Measurements from ENCODE around the gene SUCLG2. TPM values are rescaled to one million over a fixed set of nuclear protein-coding genes. Genes with fewer than 3 reads are reported as not detected.

SUCLG2 gene
- total and polyA plus RNA-seq, 7 donors, result 63.7 to 102 (median 90.5) TPM

DNA sequence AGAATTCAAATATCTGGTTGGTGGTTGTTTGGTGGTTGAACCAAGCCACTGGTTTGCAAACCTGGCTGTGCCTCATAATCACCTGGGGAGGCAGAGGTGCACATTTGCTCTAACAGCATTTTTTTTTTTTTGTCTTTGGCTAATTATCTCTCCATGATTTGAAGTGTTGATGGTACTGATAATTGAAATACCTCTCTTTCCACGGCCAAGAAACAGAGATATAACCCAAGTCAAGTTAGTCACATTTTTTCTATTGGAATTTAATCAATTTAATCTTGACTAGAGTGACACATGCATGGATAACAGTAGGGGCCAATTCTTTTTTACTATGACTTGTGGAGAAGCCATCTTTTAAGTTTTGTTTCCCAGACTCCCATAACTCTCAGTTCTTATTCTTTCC is 37.5 kb upstream of the SUCLG2 start:
- Histone ChIP-seq H3K4me1 (no peaks in the 10 kb centered on the region), H3K27me3 (ENCODE audit: insufficient read depth in 3 of 3, low read length in 2 of 3) (no peaks in the 10 kb centered on the region), H3K9me3 (no peaks in the 10 kb centered on the region), H3K36me3 (ENCODE audit: insufficient read depth in 1 of 2, low read depth in 1 of 2) (no peaks in the 10 kb centered on the region), H3K27ac (no peak overlapping the region), H3K4me3 (no peak overlapping the region)
- no peak for DNase-seq
- TF ChIP-seq CTCF (IDR thresholded peaks at IDR 0.05), result no peak
- intact Hi-C loops (cut with DNase I), result no loop called here
- no peak for ATAC-seq
- 82 to 90% (median 87%) methylated on average over 1 of the region's 1 CpG for WGBS, 3 donors

DNA sequence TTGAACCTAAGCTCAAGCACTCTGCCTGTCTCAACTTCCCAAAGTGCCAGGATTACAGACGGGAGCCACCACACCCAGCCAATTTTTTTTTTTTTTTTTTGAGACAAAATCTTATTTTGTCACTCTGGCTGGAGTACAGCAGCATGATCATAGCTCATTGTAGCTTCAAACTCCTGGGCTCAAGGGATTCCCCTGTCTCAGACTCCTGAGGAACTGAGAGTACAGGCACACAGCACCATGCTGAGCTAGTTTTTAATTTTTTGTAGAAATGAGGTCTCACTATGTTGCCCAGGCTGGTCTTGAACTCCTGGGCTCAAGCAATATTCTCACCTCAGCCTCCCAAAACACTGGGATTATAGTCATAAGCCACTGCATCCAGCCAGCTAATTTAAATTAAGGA is 36.8 kb upstream of the SUCLG2 start:
- no peaks in the 10 kb centered on the region for H3K36me3 ChIP-seq (ENCODE audit: insufficient read depth in 1 of 2, low read depth in 1 of 2)
- ATAC-seq, result no peak
- WGBS, 3 donors, result 67 to 82% (median 70%) methylated on average over 1 of the region's 1 CpG
- H3K4me1 ChIP-seq, result no peaks in the 10 kb centered on the region
- no peak for DNase-seq
- no peaks in the 10 kb centered on the region for H3K9me3 ChIP-seq
- no peak for TF ChIP-seq CTCF (IDR thresholded peaks at IDR 0.05)
- no peak overlapping the region for H3K4me3 ChIP-seq
- intact Hi-C loops (cut with DNase I), result no loop called here
- no peaks in the 10 kb centered on the region for H3K27me3 ChIP-seq (ENCODE audit: insufficient read depth in 3 of 3, low read length in 2 of 3)
- H3K27ac ChIP-seq, result no peak overlapping the region

GRCh38 chr3:67689806-67690205 is 35.4 kb upstream of the SUCLG2 start:
- no peaks in the 10 kb centered on the region for H3K4me1 ChIP-seq
- ATAC-seq (no peak), DNase-seq (no peak)
- H3K27me3 ChIP-seq (ENCODE audit: insufficient read depth in 3 of 3, low read length in 2 of 3), result no peaks in the 10 kb centered on the region
- H3K27ac ChIP-seq, result no peak overlapping the region
- H3K36me3 ChIP-seq (ENCODE audit: insufficient read depth in 1 of 2, low read depth in 1 of 2), result no peaks in the 10 kb centered on the region
- no peak for TF ChIP-seq CTCF (IDR thresholded peaks at IDR 0.05)
- intact Hi-C loops (cut with DNase I), result no loop called here
- WGBS, 3 donors, result 83 to 100% (median 88%) methylated on average over 1 of the region's 1 CpG
- H3K9me3 ChIP-seq, result no peaks in the 10 kb centered on the region
- no peak overlapping the region for H3K4me3 ChIP-seq

DNA sequence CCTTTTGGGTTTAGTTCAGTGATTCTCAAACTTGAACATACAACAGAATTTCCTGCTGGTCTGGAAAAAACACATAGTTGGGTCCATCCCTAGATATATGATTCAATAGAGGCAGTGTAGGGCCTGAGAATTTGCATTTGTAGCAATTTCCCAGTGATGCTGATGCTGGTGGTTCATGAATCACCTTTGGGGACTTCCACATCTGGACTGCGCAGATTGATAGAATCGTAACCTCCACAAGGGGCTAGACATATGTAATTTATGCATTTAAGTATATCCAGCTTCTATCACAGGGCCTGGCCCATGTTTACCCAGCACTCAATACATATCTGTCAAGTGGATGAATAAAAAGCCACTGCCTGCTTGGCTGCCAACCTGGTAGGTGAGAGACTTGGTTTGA is 33.8 kb upstream of the SUCLG2 start:
- H3K36me3 ChIP-seq (ENCODE audit: insufficient read depth in 1 of 2, low read depth in 1 of 2), result no peaks in the 10 kb centered on the region
- ATAC-seq (no peak), DNase-seq (no peak)
- no peaks in the 10 kb centered on the region for H3K4me1 ChIP-seq
- 96 to 97% (median 97%) methylated on average over 2 of the region's 2 CpGs for WGBS, 3 donors
- no peaks in the 10 kb centered on the region for H3K9me3 ChIP-seq
- TF ChIP-seq CTCF (IDR thresholded peaks at IDR 0.05), result no peak
- H3K27ac ChIP-seq, result no peak overlapping the region
- H3K27me3 ChIP-seq (ENCODE audit: insufficient read depth in 3 of 3, low read length in 2 of 3), result no peaks in the 10 kb centered on the region
- intact Hi-C loops (cut with DNase I), result no loop called here
- H3K4me3 ChIP-seq, result no peak overlapping the region

DNA sequence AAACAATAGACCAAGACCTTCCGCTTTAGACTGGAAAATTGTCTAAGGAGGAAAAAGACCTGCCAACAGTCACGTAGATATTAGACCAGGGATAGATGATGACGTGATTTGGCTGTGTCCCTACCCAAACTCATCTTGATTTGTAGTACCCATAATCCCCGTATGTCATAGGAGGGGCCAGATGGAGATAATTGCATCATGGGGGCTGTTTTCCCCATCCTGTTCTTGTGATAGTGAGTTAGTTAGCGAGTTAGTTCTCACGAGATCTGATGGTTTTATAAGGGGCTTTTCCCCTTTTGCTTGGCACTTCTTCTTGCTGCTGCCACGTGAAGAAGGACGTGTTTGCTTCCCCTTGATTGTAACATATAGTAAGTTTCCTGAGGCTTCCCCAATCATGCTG is 31.7 kb upstream of the SUCLG2 start:
- no peak overlapping the region for H3K27ac ChIP-seq
- DNase-seq, result no peak
- no peaks in the 10 kb centered on the region for H3K27me3 ChIP-seq (ENCODE audit: insufficient read depth in 3 of 3, low read length in 2 of 3)
- no peaks in the 10 kb centered on the region for H3K9me3 ChIP-seq
- H3K36me3 ChIP-seq (ENCODE audit: insufficient read depth in 1 of 2, low read depth in 1 of 2), result no peaks in the 10 kb centered on the region
- intact Hi-C loops (cut with DNase I), result no loop called here
- no peak for TF ChIP-seq CTCF (IDR thresholded peaks at IDR 0.05)
- H3K4me1 ChIP-seq, result no peaks in the 10 kb centered on the region
- WGBS, 3 donors, result 83 to 87% (median 85%) methylated on average over 8 of the region's 8 CpGs
- ATAC-seq, result no peak
- H3K4me3 ChIP-seq, result no peak overlapping the region

All from psoas muscle (tissue), 8 donors.